Loucy (cell line): ENCODE data around the gene MSANTD7.

ENCODE experiments used
- H2AFZ ChIP-seq: fragments of 200-600 bp; sonication (generic); 2 replicates; pipeline ENCODE4 v1.6.0; 2016; ENCODE audit warnings: antibody characterized with exemption, mild to moderate bottlenecking, low read length, moderate library complexity
- H3F3A ChIP-seq: fragments of 200-600 bp; 2 replicates; pipeline ENCODE4 v1.6.0; 2016; ENCODE audit warnings: antibody characterized with exemption, low read depth, mild to moderate bottlenecking
- H3K27me3 ChIP-seq: fragments of 200-600 bp; sonication (generic); 2 replicates; pipeline ENCODE4 v1.6.1; 2014; ENCODE audit warnings: low read length, mild to moderate bottlenecking; ENCODE audit not compliant: insufficient read depth, poor library complexity, severe bottlenecking
- H3K36me3 ChIP-seq: fragments of 200-600 bp; sonication (generic); 2 replicates; pipeline ENCODE4 v1.6.1; 2016; ENCODE audit warnings: low read length; ENCODE audit not compliant: insufficient read depth
- H3K4me1 ChIP-seq: fragments of 200-600 bp; sonication (generic); 2 replicates; pipeline ENCODE4 v1.5.1; 2014; ENCODE audit warnings: low read length, mild to moderate bottlenecking; ENCODE audit not compliant: insufficient read depth, poor library complexity, severe bottlenecking
- H3K4me2 ChIP-seq: fragments of 200-600 bp; sonication (generic); 2 replicates; pipeline ENCODE4 v1.6.0; 2014; ENCODE audit warnings: antibody characterized with exemption, low read length, low read depth, mild to moderate bottlenecking; ENCODE audit not compliant: poor library complexity, severe bottlenecking
- H3K4me3 ChIP-seq: fragments of 200-600 bp; sonication (generic); 2 replicates; pipeline ENCODE4 v1.5.1; 2014; ENCODE audit warnings: low read length, mild to moderate bottlenecking, mixed read lengths; ENCODE audit not compliant: poor library complexity, severe bottlenecking
- H3K79me2 ChIP-seq: fragments of 200-600 bp; sonication (generic); 2 replicates; pipeline ENCODE4 v1.6.1; 2014; ENCODE audit warnings: low read length; ENCODE audit not compliant: insufficient read depth
- H3K9ac ChIP-seq: fragments of 200-600 bp; sonication (generic); 2 replicates; pipeline ENCODE4 v1.6.0; 2014; ENCODE audit warnings: mild to moderate bottlenecking, low read depth, low read length, moderate library complexity; ENCODE audit not compliant: poor library complexity, severe bottlenecking
- H3K9me2 ChIP-seq: fragments of 200-600 bp; sonication (generic); replicated peaks from 2 replicates; pipeline ENCODE4 v1.6.1; 2016; ENCODE audit warnings: low read depth, low read length, mixed read lengths
- H3K9me3 ChIP-seq: fragments of 200-600 bp; sonication (generic); 2 replicates; pipeline ENCODE4 v1.6.1; 2014; ENCODE audit warnings: mild to moderate bottlenecking, antibody characterized with exemption, low read length, low read depth; ENCODE audit not compliant: insufficient read depth
- H4K20me1 ChIP-seq: fragments of 200-600 bp; sonication (generic); 2 replicates; pipeline ENCODE4 v1.6.0; 2014; ENCODE audit warnings: antibody characterized with exemption, low read length, mild to moderate bottlenecking; ENCODE audit not compliant: insufficient read depth, poor library complexity, severe bottlenecking
- EZH2phosphoT487 ChIP-seq: fragments of 200-600 bp; IDR thresholded peaks from 2 replicates; pipeline ENCODE4 v1.6.1; 2018; ENCODE audit warnings: antibody characterized with exemption, mild to moderate bottlenecking, moderate library complexity, borderline replicate concordance
- TF ChIP-seq, protein P1 (sequence below): fragments of 200-600 bp; sonication (generic); conservative IDR thresholded peaks from 2 replicates; pipeline ENCODE4 v1.5.1; 2014; ENCODE audit warnings: mild to moderate bottlenecking, antibody characterized with exemption, low read length

Gene MSANTD7

DNA sequence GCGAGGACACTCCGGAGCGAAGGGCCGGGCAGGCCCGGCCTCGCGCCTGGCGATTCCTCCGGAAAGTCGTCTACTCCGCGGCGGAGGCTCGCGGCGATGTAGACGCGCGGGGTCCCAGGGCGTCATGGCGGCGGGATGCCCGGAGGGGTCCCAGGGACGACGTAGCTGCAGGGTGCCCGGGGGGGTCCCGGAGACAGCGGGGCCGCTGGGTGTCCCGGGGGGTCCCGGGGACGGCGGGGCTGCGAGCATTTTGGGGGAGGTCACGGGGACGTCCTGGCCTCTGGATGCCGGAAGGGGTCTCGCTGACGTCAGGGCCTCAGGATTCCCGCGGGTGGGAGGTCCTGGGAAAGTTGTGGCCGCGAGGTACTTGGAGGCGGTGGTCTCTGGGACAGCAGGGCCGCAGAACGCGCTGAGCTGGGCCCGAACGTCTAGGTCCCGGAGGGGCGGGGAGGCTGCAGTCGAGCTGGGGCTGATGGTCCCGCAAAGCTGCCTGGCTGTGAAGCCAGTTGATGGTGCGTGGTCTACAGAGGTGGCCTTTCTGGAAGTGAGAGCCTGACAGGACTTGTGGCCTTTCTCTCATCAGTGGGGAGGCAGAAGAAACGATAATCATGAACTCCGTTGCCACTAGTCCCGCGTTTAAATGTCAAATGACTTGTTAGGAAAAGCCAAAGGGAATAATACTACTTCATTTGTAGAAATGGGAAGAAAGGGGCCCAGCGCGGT is 637 bp downstream of the MSANTD7 start:
- Histone ChIP-seq H3K27me3 (no peaks in the 10 kb centered on the region), H3K9ac (peak overlapping the region; percentile 98), H3K4me1 (peaks cover 27% of the 10 kb centered on the region), H2AFZ (peak overlapping the region; percentile 96), H3K9me2 (no peaks in the 10 kb centered on the region), H3K4me3 (peak overlapping the region; percentile 85), H3K79me2 (peaks cover 56% of the 10 kb centered on the region), H3K4me2 (peak overlapping the region; percentile 96), H3F3A (no peaks in the 10 kb centered on the region), H3K36me3 (peaks cover 38% of the 10 kb centered on the region; the same call in 1 of the 2 replicates), H4K20me1 (peaks cover 44% of the 10 kb centered on the region), H3K9me3 (no peaks in the 10 kb centered on the region)
- no peak for TF ChIP-seq EZH2phosphoT487
- TF ChIP-seq, protein P1, sequence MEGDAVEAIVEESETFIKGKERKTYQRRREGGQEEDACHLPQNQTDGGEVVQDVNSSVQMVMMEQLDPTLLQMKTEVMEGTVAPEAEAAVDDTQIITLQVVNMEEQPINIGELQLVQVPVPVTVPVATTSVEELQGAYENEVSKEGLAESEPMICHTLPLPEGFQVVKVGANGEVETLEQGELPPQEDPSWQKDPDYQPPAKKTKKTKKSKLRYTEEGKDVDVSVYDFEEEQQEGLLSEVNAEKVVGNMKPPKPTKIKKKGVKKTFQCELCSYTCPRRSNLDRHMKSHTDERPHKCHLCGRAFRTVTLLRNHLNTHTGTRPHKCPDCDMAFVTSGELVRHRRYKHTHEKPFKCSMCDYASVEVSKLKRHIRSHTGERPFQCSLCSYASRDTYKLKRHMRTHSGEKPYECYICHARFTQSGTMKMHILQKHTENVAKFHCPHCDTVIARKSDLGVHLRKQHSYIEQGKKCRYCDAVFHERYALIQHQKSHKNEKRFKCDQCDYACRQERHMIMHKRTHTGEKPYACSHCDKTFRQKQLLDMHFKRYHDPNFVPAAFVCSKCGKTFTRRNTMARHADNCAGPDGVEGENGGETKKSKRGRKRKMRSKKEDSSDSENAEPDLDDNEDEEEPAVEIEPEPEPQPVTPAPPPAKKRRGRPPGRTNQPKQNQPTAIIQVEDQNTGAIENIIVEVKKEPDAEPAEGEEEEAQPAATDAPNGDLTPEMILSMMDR: no peak

DNA sequence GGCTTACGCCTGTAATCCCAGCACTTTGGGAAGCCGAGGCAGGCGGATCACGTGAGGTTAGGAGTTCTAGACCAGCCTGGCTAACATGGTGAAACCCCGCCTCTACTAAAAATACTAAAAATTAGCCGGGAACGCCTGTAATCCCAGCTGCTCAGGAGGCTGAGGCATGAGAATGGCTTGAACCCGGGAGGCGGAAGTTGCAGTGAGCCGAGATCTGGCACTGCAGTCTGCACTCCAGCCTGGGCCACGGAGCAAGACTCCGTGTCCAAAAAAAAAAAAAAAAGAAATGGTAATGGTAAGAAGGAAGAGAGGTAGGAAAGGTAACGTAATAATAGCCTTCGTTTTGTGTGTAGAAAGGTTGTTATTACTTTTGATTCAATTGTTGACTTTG is 1.2 kb downstream of the MSANTD7 start:
- Histone ChIP-seq H3K9ac (peak overlapping the region; percentile 98), H4K20me1 (peaks cover 49% of the 10 kb centered on the region), H3K36me3 (peaks cover 43% of the 10 kb centered on the region; the same call in 1 of the 2 replicates), H2AFZ (no peak overlapping the region), H3F3A (no peaks in the 10 kb centered on the region), H3K4me3 (peak overlapping the region; percentile 85), H3K9me3 (no peaks in the 10 kb centered on the region), H3K9me2 (no peaks in the 10 kb centered on the region), H3K4me1 (peaks cover 31% of the 10 kb centered on the region), H3K4me2 (peak overlapping the region; percentile 96), H3K27me3 (no peaks in the 10 kb centered on the region), H3K79me2 (peaks cover 61% of the 10 kb centered on the region)
- TF ChIP-seq, protein P1: no peak
- no peak for TF ChIP-seq EZH2phosphoT487

DNA sequence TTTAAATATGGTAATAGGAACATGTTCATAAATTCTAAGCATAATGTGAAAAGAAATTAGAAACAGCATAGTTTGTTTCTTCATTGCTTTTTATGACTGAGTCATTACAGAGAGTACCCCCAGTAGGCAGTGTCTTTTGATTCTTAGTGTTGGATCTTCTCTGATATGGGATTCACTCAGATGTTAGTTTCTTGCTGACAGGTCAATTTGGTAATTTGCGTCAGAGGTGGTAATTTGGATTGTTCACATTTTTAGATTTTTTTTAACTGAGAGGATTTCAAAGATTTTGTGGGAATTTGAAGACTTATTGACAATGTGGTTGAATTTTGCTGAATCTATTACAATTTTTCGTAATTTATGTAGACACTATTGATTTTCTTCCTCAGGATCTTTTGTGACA is 2.1 kb downstream of the MSANTD7 start:
- H3K9ac ChIP-seq: peak overlapping the region; percentile 98
- no peaks in the 10 kb centered on the region for H3K9me3 ChIP-seq
- H2AFZ ChIP-seq: no peak overlapping the region
- H3K4me3 ChIP-seq: peak overlapping the region; percentile 85
- H3K4me1 ChIP-seq: peaks cover 31% of the 10 kb centered on the region
- H3F3A ChIP-seq: no peaks in the 10 kb centered on the region
- peaks cover 56% of the 10 kb centered on the region for H4K20me1 ChIP-seq
- no peaks in the 10 kb centered on the region for H3K9me2 ChIP-seq
- TF ChIP-seq, protein P1: no peak
- no peak for TF ChIP-seq EZH2phosphoT487
- peaks cover 45% of the 10 kb centered on the region; the same call in 1 of the 2 replicates for H3K36me3 ChIP-seq
- peaks cover 62% of the 10 kb centered on the region for H3K79me2 ChIP-seq
- no peaks in the 10 kb centered on the region for H3K27me3 ChIP-seq
- H3K4me2 ChIP-seq: peak overlapping the region; percentile 96
